ENCODE data around the gene CPT1B. TPM values are rescaled to one million over a fixed set of nuclear protein-coding genes. Genes with fewer than 3 reads are reported as not detected.
A peak's percentile ranks its signal among the peaks of the same experiment; 100 is the strongest.

CPT1B gene
- total and polyA plus RNA-seq, 2 of the 8 experiments (the other 6 are each of a cell fraction or from before 2014, with no cell fraction given) = 34.2 to 36.2 TPM

GRCh38 chr22:50526108-50526833, 52.0 kb downstream of the CPT1B start (continued):
- TF ChIP-seq CHD7 (IDR thresholded peaks at IDR 0.05; ENCODE audit: insufficient replicate concordance, low read length) (no peak), CEBPB (IDR thresholded peaks at IDR 0.05; ENCODE audit: low read depth, low read length) (no peak), CHD2 (IDR thresholded peaks at IDR 0.05; ENCODE audit: low read length) (no peak), HDAC2 (IDR thresholded peaks at IDR 0.05; ENCODE audit: borderline replicate concordance in 1 of 2, low read depth in 2 of 2, low read length in 2 of 2) (peak; percentile 35 to 66; a peak in 1 of 4 replicates), SRF (IDR thresholded peaks at IDR 0.05; ENCODE audit: low read depth, low read length) (no peak), ASH2L (IDR thresholded peaks at IDR 0.05; ENCODE audit: low read length) (peak; percentile 7), BACH1 (IDR thresholded peaks at IDR 0.05; ENCODE audit: low read length) (peak; percentile 67; the same call in 1 of the 2 replicates), CHD1 (IDR thresholded peaks at IDR 0.05; ENCODE audit: low read depth, low read length) (no peak), KDM4A (IDR thresholded peaks at IDR 0.05; ENCODE audit: low read depth, low read length, severe bottlenecking) (peak; percentile 61)
- TF ChIP-seq, protein P1, sequence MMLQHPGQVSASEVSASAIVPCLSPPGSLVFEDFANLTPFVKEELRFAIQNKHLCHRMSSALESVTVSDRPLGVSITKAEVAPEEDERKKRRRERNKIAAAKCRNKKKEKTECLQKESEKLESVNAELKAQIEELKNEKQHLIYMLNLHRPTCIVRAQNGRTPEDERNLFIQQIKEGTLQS (IDR thresholded peaks at IDR 0.05; ENCODE audit: insufficient read depth, low read depth, low read length) = no peak
